Nephron progenitor cell (in vitro differentiated cells): ENCODE measurements around the gene CCNA2.

Experiments
- DNase-seq: peaks from one replicate; pipeline ENCODE4 v3.0.0; 2021
- H3K27ac Mint-ChIP-seq: 2 replicates; pipeline ENCODE4 v1.8.0; 2021; ENCODE audit warnings: mild to moderate bottlenecking, moderate library complexity, mixed read lengths
- H3K27me3 Mint-ChIP-seq: 2 replicates; pipeline ENCODE4 v1.8.0; 2021; ENCODE audit warnings: mild to moderate bottlenecking, low read depth, mixed read lengths; ENCODE audit not compliant: poor library complexity
- H3K36me3 Mint-ChIP-seq: 2 replicates; pipeline ENCODE4 v1.8.0; 2021; ENCODE audit warnings: low read depth, mixed read lengths
- H3K4me1 Mint-ChIP-seq: 2 replicates; pipeline ENCODE4 v1.8.0; 2021; ENCODE audit warnings: mixed read lengths
- H3K4me3 Mint-ChIP-seq: 2 replicates; pipeline ENCODE4 v1.8.0; 2021; ENCODE audit warnings: mild to moderate bottlenecking, moderate library complexity, mixed read lengths
- H3K9me3 Mint-ChIP-seq: 2 replicates; pipeline ENCODE4 v1.8.0; 2021; ENCODE audit warnings: mild to moderate bottlenecking, moderate library complexity, mixed read lengths
- TF ChIP-seq, protein P1 (sequence below): fragments of 200-600 bp; sonication (generic); IDR thresholded peaks from 2 replicates; pipeline ENCODE4 v1.5.0; 2021; ENCODE audit warnings: antibody characterized with exemption

The CCNA2 gene

DNA sequence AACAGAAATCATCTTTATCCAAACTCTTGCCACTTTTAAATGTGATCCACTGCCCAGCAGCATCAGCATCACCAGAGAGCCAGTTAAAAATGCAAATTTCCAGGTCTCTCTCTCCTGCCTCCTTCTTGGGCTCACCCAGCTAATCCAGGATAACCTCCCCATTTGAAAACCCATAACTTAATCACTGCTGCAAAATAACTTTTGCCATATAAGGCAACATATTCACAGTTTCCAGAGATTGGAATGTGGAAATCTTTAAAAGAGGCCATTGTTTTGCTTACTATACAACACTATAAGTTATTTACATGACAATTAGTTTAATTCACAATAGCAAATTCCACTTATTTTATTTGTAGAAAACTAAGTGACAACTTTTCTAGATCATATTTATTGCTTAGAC, 27.4 kb downstream of the CCNA2 start:
- peaks cover 29% of the 10 kb centered on the region for H3K27me3 Mint-ChIP-seq
- no peak overlapping the region for H3K4me3 Mint-ChIP-seq
- H3K27ac Mint-ChIP-seq, result no peak overlapping the region
- TF ChIP-seq, protein P1, sequence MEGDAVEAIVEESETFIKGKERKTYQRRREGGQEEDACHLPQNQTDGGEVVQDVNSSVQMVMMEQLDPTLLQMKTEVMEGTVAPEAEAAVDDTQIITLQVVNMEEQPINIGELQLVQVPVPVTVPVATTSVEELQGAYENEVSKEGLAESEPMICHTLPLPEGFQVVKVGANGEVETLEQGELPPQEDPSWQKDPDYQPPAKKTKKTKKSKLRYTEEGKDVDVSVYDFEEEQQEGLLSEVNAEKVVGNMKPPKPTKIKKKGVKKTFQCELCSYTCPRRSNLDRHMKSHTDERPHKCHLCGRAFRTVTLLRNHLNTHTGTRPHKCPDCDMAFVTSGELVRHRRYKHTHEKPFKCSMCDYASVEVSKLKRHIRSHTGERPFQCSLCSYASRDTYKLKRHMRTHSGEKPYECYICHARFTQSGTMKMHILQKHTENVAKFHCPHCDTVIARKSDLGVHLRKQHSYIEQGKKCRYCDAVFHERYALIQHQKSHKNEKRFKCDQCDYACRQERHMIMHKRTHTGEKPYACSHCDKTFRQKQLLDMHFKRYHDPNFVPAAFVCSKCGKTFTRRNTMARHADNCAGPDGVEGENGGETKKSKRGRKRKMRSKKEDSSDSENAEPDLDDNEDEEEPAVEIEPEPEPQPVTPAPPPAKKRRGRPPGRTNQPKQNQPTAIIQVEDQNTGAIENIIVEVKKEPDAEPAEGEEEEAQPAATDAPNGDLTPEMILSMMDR, result no peak
- H3K9me3 Mint-ChIP-seq, result no peaks in the 10 kb centered on the region
- peaks cover 14% of the 10 kb centered on the region for H3K4me1 Mint-ChIP-seq
- DNase-seq, result no peak
- H3K36me3 Mint-ChIP-seq, result no peaks in the 10 kb centered on the region

DNA sequence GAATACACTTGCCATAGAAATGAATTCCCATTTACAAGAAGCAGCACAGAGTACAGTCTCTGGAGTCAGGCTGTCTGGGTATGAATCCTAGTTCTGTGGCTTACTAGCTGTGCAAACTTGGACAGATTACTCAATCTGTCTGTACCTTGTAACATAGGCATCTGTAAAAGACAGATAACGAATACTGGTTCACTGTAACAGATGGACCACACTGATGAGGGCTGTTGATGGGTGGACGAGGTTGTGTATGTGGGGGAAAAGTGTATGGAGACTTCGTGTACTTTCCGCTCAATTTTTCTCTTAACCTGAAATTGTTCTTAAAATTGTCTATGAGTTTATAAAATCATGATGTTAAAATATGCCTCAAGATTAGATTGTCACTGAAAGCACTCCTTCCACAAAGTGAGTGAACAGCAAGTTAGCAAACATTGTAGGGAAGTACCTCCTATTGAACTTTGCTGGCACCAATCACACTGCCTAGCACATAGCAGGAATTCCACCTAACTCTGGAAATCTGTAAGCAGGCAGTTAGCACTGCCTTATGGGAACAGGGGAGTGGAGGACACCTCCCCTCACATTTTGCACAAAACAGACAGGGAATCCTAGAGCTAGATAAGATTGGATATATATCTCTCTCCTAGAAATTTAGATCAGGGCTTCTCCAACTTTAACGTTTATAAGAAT, 29.0 kb downstream of the CCNA2 start:
- DNase-seq, result no peak
- TF ChIP-seq, protein P1, result no peak
- Mint-ChIP-seq H3K9me3 (no peaks in the 10 kb centered on the region), H3K27ac (no peak overlapping the region), H3K36me3 (no peaks in the 10 kb centered on the region), H3K4me1 (no peaks in the 10 kb centered on the region), H3K4me3 (no peak overlapping the region), H3K27me3 (peaks cover 30% of the 10 kb centered on the region)

DNA sequence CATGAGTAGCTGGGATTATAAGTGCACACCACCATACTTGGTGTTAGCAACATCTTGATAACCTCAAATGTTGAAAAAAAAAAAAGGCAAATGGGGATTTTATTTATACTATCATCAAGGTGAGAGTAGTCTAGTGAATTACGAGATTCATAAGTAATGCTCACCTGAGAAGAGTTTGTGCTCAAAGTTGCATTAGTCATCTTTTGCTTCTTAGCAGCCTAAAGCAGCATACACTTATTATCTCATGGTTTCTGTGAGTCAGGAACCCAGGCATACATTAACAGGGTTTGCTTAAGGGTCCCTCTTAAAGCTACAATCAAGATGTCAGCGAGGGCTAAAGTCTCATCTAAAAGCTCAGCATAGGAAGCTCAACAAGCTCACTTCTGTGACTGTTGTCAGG, 30.7 kb downstream of the CCNA2 start:
- no peak for DNase-seq
- Mint-ChIP-seq H3K36me3 (no peaks in the 10 kb centered on the region), H3K27ac (no peak overlapping the region), H3K9me3 (no peaks in the 10 kb centered on the region), H3K4me3 (no peak overlapping the region), H3K4me1 (no peaks in the 10 kb centered on the region), H3K27me3 (peaks cover 23% of the 10 kb centered on the region)
- TF ChIP-seq, protein P1, result no peak

DNA sequence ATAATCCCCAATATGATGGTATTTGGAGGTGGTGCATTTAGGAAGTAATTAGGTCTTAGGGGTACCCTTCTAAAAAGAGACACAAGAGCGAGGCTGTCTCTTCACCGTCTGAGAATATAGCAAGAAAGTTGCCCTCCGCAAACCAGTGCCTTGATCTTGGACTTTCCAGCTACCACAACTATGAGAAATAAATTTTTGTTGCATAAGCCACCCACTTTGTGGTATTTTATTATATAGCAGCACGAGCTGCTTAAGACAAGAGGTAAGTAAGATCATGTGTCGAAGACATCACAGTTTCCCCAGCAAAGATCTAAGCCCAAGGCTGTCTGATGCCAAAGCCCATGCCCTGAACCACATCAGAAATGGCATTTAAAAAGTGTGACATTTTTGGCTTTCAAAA, 32.2 kb downstream of the CCNA2 start:
- no peaks in the 10 kb centered on the region for H3K9me3 Mint-ChIP-seq
- peaks cover 23% of the 10 kb centered on the region for H3K27me3 Mint-ChIP-seq
- H3K36me3 Mint-ChIP-seq, result no peaks in the 10 kb centered on the region

DNA sequence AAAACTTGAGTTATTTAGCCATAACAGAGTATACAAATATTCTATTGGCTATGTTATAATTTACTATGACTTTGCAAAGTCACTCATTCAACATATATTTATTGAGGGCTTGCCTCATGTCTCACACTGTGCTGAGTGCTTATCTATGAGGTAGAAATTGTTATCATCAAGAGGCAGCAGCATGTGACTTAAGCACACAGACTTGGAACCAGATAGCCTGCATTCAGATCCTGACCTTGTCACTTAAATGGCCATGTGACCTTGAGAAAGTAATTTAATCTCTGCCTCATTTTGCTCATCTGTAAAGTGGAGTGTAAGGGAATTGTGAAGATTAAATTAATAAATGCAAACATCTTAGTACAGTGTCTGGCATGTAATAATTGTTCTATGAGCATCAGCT, 32.7 kb downstream of the CCNA2 start:
- no peaks in the 10 kb centered on the region for H3K4me1 Mint-ChIP-seq
- no peak for DNase-seq
- TF ChIP-seq, protein P1, result no peak
- no peaks in the 10 kb centered on the region for H3K36me3 Mint-ChIP-seq
- H3K27ac Mint-ChIP-seq, result no peak overlapping the region
- no peaks in the 10 kb centered on the region for H3K9me3 Mint-ChIP-seq
- H3K4me3 Mint-ChIP-seq, result no peak overlapping the region
- peaks cover 20% of the 10 kb centered on the region for H3K27me3 Mint-ChIP-seq

More for the DNA sequence above, 32.2 kb downstream of the CCNA2 start:
- TF ChIP-seq, protein P1, result no peak
- DNase-seq, result no peak
- Mint-ChIP-seq H3K4me1 (no peaks in the 10 kb centered on the region), H3K27ac (no peak overlapping the region), H3K4me3 (no peak overlapping the region)
